Endothelial cell of umbilical vein (primary cell): ENCODE data around the gene SSH3. TPM values are rescaled to one million over a fixed set of nuclear protein-coding genes. Genes with fewer than 3 reads are reported as not detected.

Source experiments
- BruUV-seq: library from RNA; stranded (reverse); fragments of 400-500 nt; replicated peaks from 2 replicates; lab custom pipeline; 2021; lab: Mats Ljungman, UMichigan
- CTCF ChIA-PET: fragments of 300-600, 350-600 bp; sonication (Branson Sonifier 250); formaldehyde crosslinking; loops from one replicate; lab custom pipeline; 2021; ENCODE audit warnings: antibody characterized with exemption, inconsistent platforms; lab: Charles Lee
- POLR2A ChIA-PET: fragments of 300-600, 350-600 bp; sonication (Branson Sonifier 250); formaldehyde crosslinking; loops from one replicate; lab custom pipeline; 2021; ENCODE audit warnings: antibody characterized with exemption, inconsistent platforms; lab: Charles Lee
- DNase-seq: peaks from one replicate; pipeline ENCODE4 v3.0.0-alpha.2; 2011; ENCODE audit warnings: low read depth, low spot score
- FAIRE-seq: peaks from 2 replicates; lab custom pipeline; 2011; peaks lifted over from hg19 to GRCh38; lab: Jason Lieb, UNC
- H2AFZ ChIP-seq: 2 replicates; pipeline ENCODE4 v1.6.0; 2012; ENCODE audit warnings: low read depth, low read length, control low read depth, inconsistent platforms
- H3K27ac ChIP-seq: 2 replicates; pipeline ENCODE4 v1.5.1; 2011; ENCODE audit warnings: low read depth, mild to moderate bottlenecking, control low read depth, low read length, moderate library complexity; ENCODE audit not compliant: insufficient read depth
- H3K27me3 ChIP-seq, 2 experiments: 2 replicates each; pipeline versions ENCODE4 v1.6.0 to v1.6.1; 2011; ENCODE audit warnings: low read length in 2 of 2, mixed read lengths in 1 of 2; ENCODE audit not compliant: control insufficient read depth in 2 of 2, insufficient read depth in 2 of 2
- H3K36me3 ChIP-seq, 2 experiments: 2 replicates in 1 of 2; 3 replicates in 1 of 2; pipeline ENCODE4 v1.5.1; 2011; ENCODE audit warnings: low read length in 2 of 2, mild to moderate bottlenecking in 1 of 2, moderate library complexity in 1 of 2; ENCODE audit not compliant: control insufficient read depth in 2 of 2, insufficient read depth in 2 of 2; ENCODE audit errors: extremely low read depth in 1 of 2
- H3K4me1 ChIP-seq: 3 replicates; pipeline ENCODE4 v1.5.1; 2011; ENCODE audit warnings: mild to moderate bottlenecking, low read length; ENCODE audit not compliant: control insufficient read depth, insufficient read depth; ENCODE audit errors: extremely low read depth
- H3K4me2 ChIP-seq: 2 replicates; pipeline ENCODE4 v1.6.1; 2011; ENCODE audit warnings: low read length, control low read depth, mixed read lengths; ENCODE audit not compliant: insufficient read depth
- H3K4me3 ChIP-seq, 3 experiments: fragments of 200-600 bp in 1 of 3; sonication (generic), shearing (Covaris generic) in 1 of 3; replicated peaks in 1 of 3; 2 replicates each; pipeline ENCODE4 v1.5.1; 2011 to 2016; ENCODE audit warnings: control low read depth in 3 of 3, low read length in 3 of 3, mild to moderate bottlenecking in 2 of 3, inconsistent platforms in 1 of 3, low read depth in 1 of 3, moderate library complexity in 1 of 3; ENCODE audit not compliant: insufficient read depth in 1 of 3
- H3K79me2 ChIP-seq: 2 replicates; pipeline ENCODE4 v1.6.0; 2012; ENCODE audit warnings: low read length, inconsistent platforms; ENCODE audit not compliant: control insufficient read depth, insufficient read depth
- H3K9ac ChIP-seq: replicated peaks from 2 replicates; pipeline ENCODE3; 2011; ENCODE audit warnings: low read length, control low read depth; ENCODE audit not compliant: insufficient read depth; ENCODE audit errors: extremely low read depth
- H3K9me1 ChIP-seq: replicated peaks from 3 replicates; pipeline ENCODE4 v1.6.0; 2011; ENCODE audit warnings: mild to moderate bottlenecking, low read length; ENCODE audit not compliant: control insufficient read depth, insufficient read depth; ENCODE audit errors: extremely low read depth
- H3K9me3 ChIP-seq: replicated peaks from 2 replicates; pipeline ENCODE4 v1.5.1; 2012; ENCODE audit warnings: low read length, inconsistent platforms; ENCODE audit not compliant: control insufficient read depth, insufficient read depth
- H4K20me1 ChIP-seq: replicated peaks from 2 replicates; pipeline ENCODE3; 2011; ENCODE audit warnings: mild to moderate bottlenecking, low read length; ENCODE audit not compliant: control insufficient read depth, insufficient read depth; ENCODE audit errors: extremely low read depth
- CTCF ChIP-seq, 2 donors: IDR thresholded peaks; 1 replicate in 1 of 2; 2 replicates in 1 of 2; pipeline ENCODE4 v1.5.1; 2011; ENCODE audit warnings: low read length in 2 of 2, mild to moderate bottlenecking in 2 of 2, moderate library complexity in 2 of 2, control low read depth in 1 of 2, inconsistent platforms in 1 of 2, low read depth in 1 of 2; ENCODE audit not compliant: insufficient read depth in 1 of 2; ENCODE audit errors: extremely low read depth in 1 of 2
- FOS ChIP-seq: IDR thresholded peaks from 2 replicates; pipeline ENCODE4 v1.6.1; 2011; ENCODE audit warnings: mild to moderate bottlenecking, low read length, moderate library complexity, borderline replicate concordance; ENCODE audit not compliant: insufficient read depth
- GATA2 ChIP-seq: IDR thresholded peaks from 2 replicates; pipeline ENCODE4 v1.7.0; 2011; ENCODE audit warnings: low read depth, mild to moderate bottlenecking, moderate library complexity, mixed read lengths, low read length; ENCODE audit not compliant: insufficient read length, insufficient read depth
- JUN ChIP-seq: IDR thresholded peaks from 2 replicates; pipeline ENCODE4 v1.6.1; 2011; ENCODE audit warnings: borderline replicate concordance, low read depth; ENCODE audit not compliant: insufficient read length, insufficient read depth
- MAX ChIP-seq: IDR thresholded peaks from 2 replicates; pipeline ENCODE4 v1.6.1; 2011; ENCODE audit not compliant: insufficient read depth, insufficient read length
- MYC ChIP-seq: IDR thresholded peaks from one replicate; pipeline ENCODE4 v1.6.1; 2011; ENCODE audit warnings: mild to moderate bottlenecking, low read depth, low read length
- POLR2A ChIP-seq: IDR thresholded peaks from 2 replicates; pipeline ENCODE4 v1.6.1; 2012; ENCODE audit warnings: low read depth, mild to moderate bottlenecking, control low read depth, low read length
- POLR2AphosphoS5 ChIP-seq: IDR thresholded peaks from 2 replicates; pipeline ENCODE4 v1.6.1; 2012; ENCODE audit warnings: low read depth, mild to moderate bottlenecking, control low read depth, low read length, moderate library complexity; ENCODE audit not compliant: insufficient read depth
- dilution Hi-C: fragments of 300-500 bp; cut with MboI; formaldehyde crosslinking; loops from one replicate; pipeline ENCODE4 v1.15.0; 2019; ENCODE audit warnings: low sequenced_read_pairs; ENCODE audit not compliant: extremely low pct_ligation_motif_present
- intact Hi-C: fragments of 100-400 bp; cut with micrococcal nuclease; formaldehyde crosslinking; loops from one replicate; pipeline ENCODE4 v1.10.0; 2022
- polyA plus RNA-seq, 4 experiments: library from polyadenylated mRNA; depleted of rRNA in 3 of 4; stranded (reverse) in 3 of 4; unstranded in 1 of 4; fragments of >200 nt; gene quantifications; 2 replicates each; pipeline versions ENCODE4 v1.2.1 to v1.2.3, GENCODE V29; 2011 to 2012; ENCODE audit warnings: missing spikeins in 1 of 4
- total RNA-seq: library from RNA; stranded (reverse); gene quantifications from 2 replicates; pipeline ENCODE4 v1.2.3, GENCODE V29; 2021

The SSH3 gene
- total and polyA plus RNA-seq, 2 donors (not counting 3 experiments of a cell fraction or from before 2014, with no cell fraction given) = 14.3 to 16.5 TPM

- POLR2A ChIA-PET = interaction anchor here (0.6 to 0.9 kb wide), 2 partner anchors 43 to 59 kb away, joined by 4 read pairs; no protein-coding TSS in a partner anchor
- intact Hi-C loops = no loop called here
- BruUV-seq = no TSS peak
Observed at GRCh38 chr11:67320011-67320410, 16.7 kb downstream of the SSH3 start.

GRCh38 chr11:67320691-67321090 lies 17.4 kb downstream of the SSH3 start:
- DNase-seq (no peak), FAIRE-seq (no peak)
- no peaks in the 10 kb centered on the region for H4K20me1 ChIP-seq
- dilution Hi-C loops = no loop called here
- intact Hi-C loops = no loop called here
- no peak overlapping the region for H2AFZ ChIP-seq
- no peak overlapping the region for H3K4me3 ChIP-seq
- H3K79me2 ChIP-seq = no peaks in the 10 kb centered on the region
- H3K36me3 ChIP-seq = no peaks in the 10 kb centered on the region
- H3K9ac ChIP-seq = no peak overlapping the region
- H3K9me3 ChIP-seq = no peaks in the 10 kb centered on the region
- no TSS peak for BruUV-seq
- peaks cover 6% of the 10 kb centered on the region for H3K4me1 ChIP-seq
- H3K9me1 ChIP-seq = no peaks in the 10 kb centered on the region
- no peak for TF ChIP-seq MYC
- no peak for TF ChIP-seq JUN
- no peak for TF ChIP-seq POLR2A
- no peak for TF ChIP-seq GATA2
- no peak for TF ChIP-seq CTCF (IDR thresholded peaks at IDR 0.05; ENCODE audit: extremely low read depth in 1 of 2, insufficient read depth in 1 of 2, low read depth in 1 of 2, low read length in 2 of 2)
- no peak for TF ChIP-seq MAX
- no peak for TF ChIP-seq FOS
- TF ChIP-seq POLR2AphosphoS5 = no peak
- H3K27ac ChIP-seq = no peak overlapping the region
- CTCF ChIA-PET = interaction anchor here (1.0 to 9.2 kb wide), 7 partner anchors 12 to 60 kb away, joined by 3 to 83 read pairs (median 5); no protein-coding TSS in a partner anchor
- POLR2A ChIA-PET = no interaction called here
- H3K27me3 ChIP-seq = no peaks in the 10 kb centered on the region
- no peak overlapping the region for H3K4me2 ChIP-seq

More at GRCh38 chr11:67320011-67320410, 16.7 kb downstream of the SSH3 start:
- no peaks in the 10 kb centered on the region for H3K9me1 ChIP-seq
- peaks cover 6% of the 10 kb centered on the region for H3K4me1 ChIP-seq
- TF ChIP-seq MYC = no peak
- H2AFZ ChIP-seq = no peak overlapping the region
- DNase-seq (no peak), FAIRE-seq (no peak)
- dilution Hi-C loops = no loop called here
- CTCF ChIA-PET = interaction anchor here (1.0 to 9.2 kb wide), 6 partner anchors 13 to 61 kb away, joined by 3 to 83 read pairs (median 5); no protein-coding TSS in a partner anchor
- H3K9me3 ChIP-seq = no peaks in the 10 kb centered on the region
- H3K36me3 ChIP-seq = no peaks in the 10 kb centered on the region
- no peak overlapping the region for H3K27ac ChIP-seq
- no peak overlapping the region for H3K9ac ChIP-seq
- H4K20me1 ChIP-seq = no peaks in the 10 kb centered on the region
- H3K4me3 ChIP-seq = no peak overlapping the region
- no peaks in the 10 kb centered on the region for H3K79me2 ChIP-seq
- H3K27me3 ChIP-seq = no peaks in the 10 kb centered on the region
- no peak overlapping the region for H3K4me2 ChIP-seq
